BLaER1 treated with 17β-estradiol and CSF1 and Interleukin-3, amounts not matched to agents 10 nM and 100 nM (cell line): ENCODE measurements around the gene C1QTNF1.
"Not testable (repeated sequence)": the region's sequence is repeated elsewhere in the genome, so short reads cannot be mapped to it uniquely, and the experiment has no call there.

Experiments used
- H3K27ac ChIP-seq, 11 experiments: shearing (Covaris generic); formaldehyde crosslinking; 2 replicates each; pipeline ENCODE4 v1.8.1; 2022
- H3K27me3 ChIP-seq, 11 experiments: shearing (Covaris generic); formaldehyde crosslinking; 2 replicates each; pipeline ENCODE4 v1.8.1; 2022
- H3K36me3 ChIP-seq, 11 experiments: shearing (Covaris generic); formaldehyde crosslinking; 2 replicates each; pipeline ENCODE4 v1.8.1; 2022
- H3K4me1 ChIP-seq, 10 experiments: shearing (Covaris generic); formaldehyde crosslinking; 2 replicates each; pipeline ENCODE4 v1.8.1; 2022
- H3K4me2 ChIP-seq, 11 experiments: shearing (Covaris generic); formaldehyde crosslinking; 2 replicates each; pipeline ENCODE4 v1.8.1; 2022
- H3K4me3 ChIP-seq, 10 experiments: shearing (Covaris generic); formaldehyde crosslinking; 2 replicates each; pipeline ENCODE4 v1.8.1; 2022
- H3K9ac ChIP-seq, 11 experiments: shearing (Covaris generic); formaldehyde crosslinking; 2 replicates each; pipeline ENCODE4 v1.8.1; 2022
- H3K9me3 ChIP-seq, 11 experiments: shearing (Covaris generic); formaldehyde crosslinking; replicated peaks in 1 of 11; 2 replicates each; pipeline ENCODE4 v1.8.1; 2022
- H4K20me1 ChIP-seq, 11 experiments: shearing (Covaris generic); formaldehyde crosslinking; 2 replicates each; pipeline ENCODE4 v1.8.1; 2022
- Cebpa-rat ChIP-seq, 11 experiments: shearing (Covaris generic); IDR thresholded peaks; 2 replicates each; pipeline ENCODE4 v1.8.1; 2022

The C1QTNF1 gene

GRCh38 chr17:79029327-79030009, 5.5 kb downstream of the C1QTNF1 start:
- Histone ChIP-seq H3K9me3 (no peaks in the 10 kb centered on the region), H3K27me3 (peaks cover 13 to 24% (median 21%) of the 10 kb centered on the region in 11 experiments), H3K27ac (no peak overlapping the region), H3K4me2 (peak overlapping the region; percentile 27 to 100 (median 46)), H3K36me3 (no peaks in the 10 kb centered on the region), H3K4me1 (peaks cover 55 to 78% (median 68%) of the 10 kb centered on the region in 10 experiments), H3K4me3 (no peak overlapping the region), H4K20me1 (peaks cover 0 to 8% (median 0%) of the 10 kb centered on the region in 11 experiments; a peak in 2 of 22 replicates), H3K9ac (0 out of 22 replicates have a peak overlapping the region, but pooled peaks of 1 of the 11 experiments have one; percentile 18)
- no peak for TF ChIP-seq Cebpa-rat (IDR thresholded peaks at IDR 0.05)

GRCh38 chr17:79030636-79031035, 6.7 kb downstream of the C1QTNF1 start:
- H4K20me1 ChIP-seq, H3K9ac ChIP-seq, H3K27ac ChIP-seq, H3K36me3 ChIP-seq, H3K9me3 ChIP-seq, H3K4me3 ChIP-seq: not testable (repeated sequence)
- Histone ChIP-seq H3K27me3 (peaks cover 1 to 12% (median 9%) of the 10 kb centered on the region in 11 experiments; a peak in 20 of 22 replicates), H3K4me1 (peaks cover 46 to 78% (median 66%) of the 10 kb centered on the region in 10 experiments), H3K4me2 (peak overlapping the region in 3 of 11 experiments; percentile 7 to 100 (median 24); a peak in 3 of 22 replicates)

GRCh38 chr17:79031996-79032875, 8.3 kb downstream of the C1QTNF1 start:
- no peak overlapping the region for H3K27ac ChIP-seq
- H3K27me3 ChIP-seq, result no peaks in the 10 kb centered on the region

GRCh38 chr17:79033046-79033616, 9.2 kb downstream of the C1QTNF1 start:
- Histone ChIP-seq H3K9ac (no peak overlapping the region), H3K27ac (no peak overlapping the region), H3K9me3 (no peaks in the 10 kb centered on the region), H3K4me2 (peak overlapping the region in 3 of 11 experiments; percentile 85 to 91 (median 86); a peak in 5 of 22 replicates), H3K4me3 (no peak overlapping the region), H3K36me3 (no peaks in the 10 kb centered on the region), H3K4me1 (peaks cover 34 to 78% (median 63%) of the 10 kb centered on the region in 10 experiments), H4K20me1 (peaks cover 0 to under 1% (median 0%) of the 10 kb centered on the region in 11 experiments; a peak in 1 of 22 replicates), H3K27me3 (no peaks in the 10 kb centered on the region)
- no peak for TF ChIP-seq Cebpa-rat (IDR thresholded peaks at IDR 0.05)

More at GRCh38 chr17:79031996-79032875, 8.3 kb downstream of the C1QTNF1 start:
- H3K4me2 ChIP-seq, result no peak overlapping the region
- H3K36me3 ChIP-seq, result no peaks in the 10 kb centered on the region
- H3K9ac ChIP-seq, result no peak overlapping the region
- no peaks in the 10 kb centered on the region for H3K9me3 ChIP-seq
- peaks cover 0 to 4% (median 0%) of the 10 kb centered on the region in 11 experiments; a peak in 1 of 22 replicates for H4K20me1 ChIP-seq
- no peak overlapping the region for H3K4me3 ChIP-seq
- TF ChIP-seq Cebpa-rat (IDR thresholded peaks at IDR 0.05), result no peak
- H3K4me1 ChIP-seq, result peaks cover 43 to 78% (median 67%) of the 10 kb centered on the region in 10 experiments

- Histone ChIP-seq H3K4me2 (peak overlapping the region in 8 of 11 experiments; percentile 10 to 92 (median 86); a peak in 13 of 22 replicates), H3K9ac (no peak overlapping the region), H3K9me3 (no peaks in the 10 kb centered on the region), H3K4me1 (peaks cover 26 to 78% (median 63%) of the 10 kb centered on the region in 10 experiments), H3K4me3 (no peak overlapping the region), H3K27ac (no peak overlapping the region), H4K20me1 (no peaks in the 10 kb centered on the region; a peak in 1 of 22 replicates), H3K36me3 (no peaks in the 10 kb centered on the region), H3K27me3 (no peaks in the 10 kb centered on the region)
- TF ChIP-seq Cebpa-rat (IDR thresholded peaks at IDR 0.05), result no peak
Measured at GRCh38 chr17:79033741-79034501, 10.0 kb downstream of the C1QTNF1 start.

- Histone ChIP-seq H3K4me1 (peaks cover 15 to 78% (median 59%) of the 10 kb centered on the region in 10 experiments), H3K27me3 (no peaks in the 10 kb centered on the region), H3K9me3 (no peaks in the 10 kb centered on the region), H3K27ac (no peak overlapping the region; a peak in 1 of 22 replicates), H3K4me3 (no peak overlapping the region), H3K4me2 (peak overlapping the region in 8 of 11 experiments; percentile 24 to 92 (median 86); a peak in 14 of 22 replicates), H4K20me1 (no peaks in the 10 kb centered on the region), H3K36me3 (no peaks in the 10 kb centered on the region), H3K9ac (no peak overlapping the region)
- TF ChIP-seq Cebpa-rat (IDR thresholded peaks at IDR 0.05), result no peak
Measured at GRCh38 chr17:79034931-79035485, 11.0 kb downstream of the C1QTNF1 start.

GRCh38 chr17:79035686-79036085, 11.7 kb downstream of the C1QTNF1 start:
- Histone ChIP-seq H3K4me3 (no peak overlapping the region; a peak in 1 of 20 replicates), H3K36me3 (no peaks in the 10 kb centered on the region), H3K9me3 (no peaks in the 10 kb centered on the region), H3K4me2 (peak overlapping the region in 10 of 11 experiments; percentile 43 to 92 (median 84); a peak in 17 of 22 replicates), H3K4me1 (peaks cover 8 to 78% (median 56%) of the 10 kb centered on the region in 10 experiments), H3K27ac (peak overlapping the region in 6 of 11 experiments; percentile 38 to 87 (median 57); a peak in 9 of 22 replicates), H4K20me1 (no peaks in the 10 kb centered on the region), H3K27me3 (no peaks in the 10 kb centered on the region), H3K9ac (no peak overlapping the region)
- TF ChIP-seq Cebpa-rat (IDR thresholded peaks at IDR 0.05), result no peak

- peaks cover 8 to 82% (median 56%) of the 10 kb centered on the region in 10 experiments; a peak in 19 of 20 replicates for H3K4me1 ChIP-seq
- H3K9me3 ChIP-seq, result no peaks in the 10 kb centered on the region
- TF ChIP-seq Cebpa-rat (IDR thresholded peaks at IDR 0.05), result no peak
- peak overlapping the region in 9 of 11 experiments; percentile 29 to 87 (median 46); a peak in 13 of 22 replicates for H3K27ac ChIP-seq
- H3K4me3 ChIP-seq, result peak overlapping the region in 1 of 10 experiments; percentile 43; a peak in 3 of 20 replicates
- no peaks in the 10 kb centered on the region for H3K36me3 ChIP-seq
- peak overlapping the region in 2 of 11 experiments; percentile 35 to 73; a peak in 2 of 22 replicates for H3K9ac ChIP-seq
- H3K27me3 ChIP-seq, result no peaks in the 10 kb centered on the region
- H4K20me1 ChIP-seq, result no peaks in the 10 kb centered on the region
- H3K4me2 ChIP-seq, result peak overlapping the region; percentile 8 to 92 (median 82); a peak in 20 of 22 replicates
Measured at GRCh38 chr17:79036181-79036580, 12.2 kb downstream of the C1QTNF1 start.
